ENCODE measurements around the gene RTEL1.

RTEL1 gene

DNA sequence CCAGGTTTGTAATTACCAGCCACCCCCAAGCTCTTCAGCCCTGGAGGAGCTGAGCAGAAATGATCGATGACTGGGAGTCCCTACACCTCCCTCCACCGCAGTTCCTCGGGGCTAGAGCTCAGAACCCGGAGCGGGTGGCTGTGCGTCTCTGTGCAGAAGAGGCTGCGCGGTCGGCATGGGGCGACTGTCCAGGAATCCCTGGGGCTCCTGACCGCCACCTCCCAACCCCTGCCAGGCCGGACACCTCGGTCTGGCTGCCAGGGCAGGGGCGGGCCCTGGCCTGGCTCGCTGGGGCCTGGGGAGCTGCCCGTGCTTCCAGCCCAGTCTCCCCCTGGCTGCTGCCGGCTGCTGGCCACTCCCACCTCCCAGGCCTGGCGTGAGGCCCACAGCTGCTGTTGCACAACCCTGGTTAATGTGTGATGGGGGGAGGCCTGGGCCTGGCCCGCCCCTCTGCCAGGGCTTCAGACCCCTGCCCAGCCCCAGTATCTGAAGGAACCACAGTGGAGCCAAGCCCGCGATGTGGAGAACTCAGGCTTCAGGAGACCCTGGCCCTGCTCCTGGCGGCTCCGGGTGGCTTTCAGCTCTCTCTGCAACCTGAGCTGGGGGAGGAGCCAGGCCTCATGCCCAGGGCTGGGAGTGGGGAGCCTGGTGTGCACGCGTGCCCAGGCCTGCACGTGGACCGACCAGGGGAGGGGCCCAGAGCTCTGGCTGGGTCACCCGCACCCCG is 82.7 kb downstream of the RTEL1 start:
- DNase-seq (ENCODE audit: low spot score): no peak

GRCh38 chr20:63741354-63741675 is 83.2 kb downstream of the RTEL1 start:
- DNase-seq (ENCODE audit: low spot score): no peak

GRCh38 chr20:63741676-63742380 is 83.7 kb downstream of the RTEL1 start:
- no peak for DNase-seq (ENCODE audit: low spot score)

GRCh38 chr20:63742381-63743024 is 84.4 kb downstream of the RTEL1 start:
- no peak for DNase-seq (ENCODE audit: low spot score)

DNA sequence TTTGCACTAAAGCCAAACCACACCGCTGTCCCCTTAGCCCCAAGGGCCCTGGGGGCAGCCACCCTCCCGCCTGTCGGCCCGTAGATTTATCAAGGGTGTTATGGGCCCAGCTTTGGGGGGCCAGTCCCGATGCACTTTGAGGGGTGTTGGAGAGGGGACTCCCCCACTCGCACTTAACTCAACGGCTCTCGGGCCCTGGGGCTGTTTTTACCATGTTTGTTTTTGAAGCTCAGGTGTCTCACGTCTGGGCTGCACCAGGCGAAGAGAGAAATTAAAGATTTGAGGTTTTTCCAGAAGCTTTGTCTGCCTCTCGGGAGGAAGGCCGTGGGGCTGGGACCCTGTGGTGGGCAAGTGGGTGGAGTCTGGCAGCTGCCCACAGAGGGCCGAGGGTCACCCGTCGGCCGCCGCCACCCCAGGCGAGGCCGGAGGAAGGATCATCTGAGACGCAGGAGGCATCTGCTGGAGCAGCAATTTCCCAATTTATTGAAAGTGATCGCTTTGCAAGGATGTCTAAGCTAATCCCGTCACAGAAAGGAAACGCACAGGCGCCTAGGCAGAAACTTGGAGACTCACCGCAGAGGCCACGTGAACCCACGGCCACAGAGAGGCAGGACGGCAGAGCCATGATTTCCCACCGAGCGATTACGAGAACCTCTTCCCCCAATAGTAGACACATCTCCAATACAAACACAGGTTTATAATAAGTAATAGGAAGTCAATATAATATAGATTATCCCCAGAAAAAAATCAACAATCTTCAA is 85.3 kb downstream of the RTEL1 start:
- DNase-seq (ENCODE audit: low spot score): no peak

DNA sequence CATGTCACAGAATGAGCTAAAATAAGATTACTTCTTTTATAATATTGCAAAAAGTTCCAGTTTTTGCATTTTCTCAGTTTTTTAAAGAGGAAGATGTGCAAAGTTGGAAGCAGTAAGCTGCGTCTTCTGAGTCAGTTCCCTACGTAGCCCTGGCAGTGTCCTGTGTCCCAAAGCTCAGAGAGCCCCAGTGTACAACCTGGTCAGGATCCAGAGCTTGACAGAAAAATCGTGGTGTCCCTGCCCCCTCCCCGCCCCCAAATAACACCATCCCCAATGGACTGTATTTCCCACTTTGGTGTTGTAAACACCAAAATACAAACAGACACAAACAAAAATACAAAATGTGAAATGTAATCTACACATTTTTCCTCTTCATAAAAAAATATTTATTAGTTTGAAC is 86.0 kb downstream of the RTEL1 start:
- DNase-seq (ENCODE audit: low spot score): no peak

DNA sequence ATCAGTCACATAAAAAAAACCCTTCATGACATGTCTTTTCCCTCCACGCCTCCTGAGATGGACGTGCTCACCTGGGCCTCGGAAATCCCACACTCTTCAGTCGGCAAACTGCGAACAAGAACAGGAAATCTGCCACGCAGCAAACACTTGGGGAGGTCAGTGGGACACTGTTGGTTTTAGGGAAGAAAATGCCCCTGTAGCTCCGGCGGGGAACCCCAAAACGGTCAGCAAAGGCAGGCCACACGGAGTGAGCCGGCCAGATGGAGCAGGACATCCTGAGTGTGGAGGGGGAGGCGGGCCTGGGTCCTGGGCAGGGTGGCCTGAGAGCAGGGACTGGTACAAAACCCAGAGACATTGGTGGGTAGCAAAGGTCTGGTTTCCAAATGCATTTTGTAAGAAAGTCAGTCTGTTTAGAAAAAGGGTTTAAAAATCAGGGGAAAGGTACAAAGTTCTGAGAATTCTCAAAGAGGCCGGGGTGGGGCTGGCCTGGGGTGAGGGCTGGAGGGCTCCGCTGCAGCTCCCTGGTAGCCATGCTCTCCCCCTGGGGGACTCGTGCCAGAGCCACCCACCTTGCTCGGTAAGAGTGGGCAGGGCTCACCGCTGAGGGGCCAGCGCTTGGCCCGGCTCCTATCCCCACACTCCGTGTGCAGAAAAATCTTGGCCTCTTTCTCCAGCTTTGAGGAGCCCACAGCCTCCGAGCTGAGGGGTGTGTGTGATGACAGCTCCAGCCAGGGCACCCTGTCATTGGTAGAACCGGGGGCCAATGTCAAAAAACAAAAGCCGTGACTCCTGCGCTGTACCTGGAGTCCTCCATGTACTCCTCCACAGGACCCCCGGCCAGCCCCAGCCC is 86.7 kb downstream of the RTEL1 start:
- DNase-seq (ENCODE audit: low spot score): no peak

GRCh38 chr20:63745424-63745805 is 87.3 kb downstream of the RTEL1 start:
- DNase-seq (ENCODE audit: low spot score): no peak

All from activated CD4-positive, alpha-beta T cell treated with anti-CD3 and anti-CD28 coated beads, Interleukin-2, Interleukin-4, amounts not matched to agents 100 ng/mL and 50 ng/mL, durations not matched to agents 16 hours and 8 hours (primary cell).